Measurements from ENCODE around the gene CAMK1.

GRCh38 chr3:9809239-9809614 is 39.5 kb upstream of the CAMK1 start:
- TF ChIP-seq JUND (IDR thresholded peaks at IDR 0.05) (no peak), CTCF (IDR thresholded peaks at IDR 0.05; ENCODE audit: low read depth, low read length, missing input control) (no peak), NR2F2 (IDR thresholded peaks at IDR 0.05) (no peak), HNF4A (conservative IDR thresholded peaks at IDR 0.05) (no peak), REST (IDR thresholded peaks at IDR 0.05) (no peak), MAX (IDR thresholded peaks at IDR 0.05) (no peak), FOXA1 (IDR thresholded peaks at IDR 0.05) (no peak), SP1 (IDR thresholded peaks at IDR 0.05) (no peak), ZBTB33 (IDR thresholded peaks at IDR 0.05) (no peak)

Data from liver (tissue), 3 donors.